Liver (tissue), 9 donors: ENCODE results near the gene TNXB. TPM values are rescaled to one million over a fixed set of nuclear protein-coding genes. Genes with fewer than 3 reads are reported as not detected.

ENCODE experiments used
- DNase-seq: peaks from one replicate; pipeline ENCODE4 v3.0.0-alpha.2; 2017; ENCODE audit warnings: low spot score
- H3K27ac ChIP-seq, 2 donors: one replicate each; pipeline ENCODE4 v1.7.0; 2013; ENCODE audit warnings: inconsistent platforms in 2 of 2, low read length in 2 of 2, control low read depth in 1 of 2, low read depth in 1 of 2, mild to moderate bottlenecking in 1 of 2
- H3K27me3 ChIP-seq, 4 donors: one replicate each; pipeline versions ENCODE4 v1.6.1 to v1.7.0; 2013; ENCODE audit warnings: low read length in 3 of 4, inconsistent platforms in 1 of 4, mild to moderate bottlenecking in 1 of 4, moderate library complexity in 1 of 4; ENCODE audit not compliant: control insufficient read depth in 4 of 4, insufficient read depth in 4 of 4
- H3K36me3 ChIP-seq, 4 donors: one replicate each; pipeline versions ENCODE4 v1.6.1 to v1.7.0; 2013; ENCODE audit warnings: low read length in 3 of 4, mild to moderate bottlenecking in 3 of 4, low read depth in 1 of 4, moderate library complexity in 1 of 4; ENCODE audit not compliant: control insufficient read depth in 4 of 4, insufficient read depth in 3 of 4
- H3K4me1 ChIP-seq, 4 donors: one replicate each; pipeline versions ENCODE4 v1.6.1 to v1.7.0; 2013; ENCODE audit warnings: low read length in 3 of 4, mild to moderate bottlenecking in 3 of 4, moderate library complexity in 1 of 4; ENCODE audit not compliant: control insufficient read depth in 4 of 4, insufficient read depth in 4 of 4
- H3K4me3 ChIP-seq, 3 donors: one replicate each; pipeline versions ENCODE4 v1.6.1 to v1.7.0; 2013; ENCODE audit warnings: low read length in 3 of 3, control low read depth in 1 of 3, low read depth in 1 of 3, mild to moderate bottlenecking in 1 of 3
- H3K9ac ChIP-seq, 2 donors: one replicate each; pipeline ENCODE4 v1.7.0; 2013; ENCODE audit warnings: low read length in 2 of 2, mild to moderate bottlenecking in 2 of 2, moderate library complexity in 2 of 2, control low read depth in 1 of 2, low read depth in 1 of 2
- H3K9me3 ChIP-seq, 4 donors: one replicate each; pipeline versions ENCODE4 v1.6.1 to v1.7.0; 2013; ENCODE audit warnings: low read length in 3 of 4; ENCODE audit not compliant: control insufficient read depth in 4 of 4
- ATF3 ChIP-seq: IDR thresholded peaks from 2 replicates; pipeline ENCODE4 v1.6.1; 2016; ENCODE audit warnings: antibody characterized with exemption
- CTCF ChIP-seq: fragments of 150-350 bp; IDR thresholded peaks from 2 replicates; pipeline ENCODE4 v1.5.1; 2017; ENCODE audit warnings: improper control_type of control experiment, low read depth, low read length; ENCODE audit not compliant: missing input control
- EGR1 ChIP-seq, 2 donors: IDR thresholded peaks; 2 replicates each; pipeline ENCODE4 v1.6.1; 2016 to 2018; ENCODE audit warnings: antibody characterized with exemption in 2 of 2, low read depth in 2 of 2
- FOXA2 ChIP-seq: IDR thresholded peaks from 2 replicates; pipeline ENCODE4 v1.6.1; 2016; ENCODE audit warnings: antibody characterized with exemption
- GABPA ChIP-seq, 2 donors: IDR thresholded peaks in 1 of 2; conservative IDR thresholded peaks in 1 of 2; 2 replicates each; pipeline ENCODE4 v1.6.1; 2016; ENCODE audit warnings: antibody characterized with exemption in 2 of 2, mild to moderate bottlenecking in 1 of 2, moderate library complexity in 1 of 2
- MAX ChIP-seq: IDR thresholded peaks from 2 replicates; pipeline ENCODE4 v1.6.1; 2016; ENCODE audit warnings: antibody characterized with exemption
- RAD21 ChIP-seq, 2 donors: IDR thresholded peaks; 2 replicates each; pipeline ENCODE4 v1.6.1; 2016; ENCODE audit warnings: antibody characterized with exemption in 2 of 2, mild to moderate bottlenecking in 2 of 2
- REST ChIP-seq: IDR thresholded peaks from 2 replicates; pipeline ENCODE4 v1.6.1; 2016; ENCODE audit warnings: antibody characterized with exemption, mild to moderate bottlenecking
- TAF1 ChIP-seq: conservative IDR thresholded peaks from 2 replicates; pipeline ENCODE4 v1.6.1; 2016; ENCODE audit warnings: antibody characterized with exemption, mild to moderate bottlenecking
- YY1 ChIP-seq: IDR thresholded peaks from 2 replicates; pipeline ENCODE4 v1.6.1; 2016; ENCODE audit warnings: antibody characterized with exemption, mild to moderate bottlenecking
- WGBS: extraction: QIAGEN DNeasy Blood & Tissue Kit; methylation state at CpG from one replicate; pipeline ENCODE4 v1.1.7; 2013; 5-methylcytosine and 5-hydroxymethylcytosine counted together
- polyA plus RNA-seq, 2 donors: library from polyadenylated mRNA; stranded (reverse) in 1 of 2; unstranded in 1 of 2; fragments of 200-250 nt in 1 of 2; fragments of >200 nt in 1 of 2; fragmentation: Nextera tagmentation in 1 of 2; extraction: Ambion mirVana in 1 of 2; gene quantifications; one replicate each; pipeline versions ENCODE4 v1.2.1 to v1.2.3, GENCODE V29; 2013 to 2015
- total RNA-seq, 2 donors: library from RNA; depleted of rRNA; stranded (reverse); fragments of >200 nt; gene quantifications; one replicate each; pipeline ENCODE4 v1.2.3, GENCODE V29; 2014
- donor health status: healthy.
- donor health status: healthy.
- donor health status: healthy.
- donor health status: healthy.
- donor health status: healthy.

TNXB gene
- total and polyA plus RNA-seq, 4 donors: 3.0 to 17.1 (median 5.6) TPM

GRCh38 chr6:32082478-32082877, 26.7 kb downstream of the TNXB start:
- Histone ChIP-seq H3K27me3 (peaks cover 0 to 3% (median 0%) of the 10 kb centered on the region in 4 donors), H3K36me3 (no peaks in the 10 kb centered on the region), H3K9me3 (no peaks in the 10 kb centered on the region), H3K9ac (no peak overlapping the region), H3K4me1 (peaks cover 0 to 5% (median 2%) of the 10 kb centered on the region in 4 donors), H3K4me3 (no peak overlapping the region), H3K27ac (no peak overlapping the region)
- WGBS: 58% methylated on average over 6 of the region's 6 CpGs
- no peak for TF ChIP-seq MAX
- DNase-seq: no peak

- no peaks in the 10 kb centered on the region for H3K4me1 ChIP-seq
- no peak overlapping the region for H3K9ac ChIP-seq
- no peak for DNase-seq
- 87% methylated on average over 22 of the region's 22 CpGs for WGBS
- no peaks in the 10 kb centered on the region for H3K36me3 ChIP-seq
- H3K27me3 ChIP-seq: peaks cover 0 to 2% (median 0%) of the 10 kb centered on the region in 4 donors
- no peaks in the 10 kb centered on the region for H3K9me3 ChIP-seq
- H3K4me3 ChIP-seq: no peak overlapping the region
- TF ChIP-seq YY1 (no peak), FOXA2 (no peak)
- H3K27ac ChIP-seq: no peak overlapping the region
Observed at GRCh38 chr6:32081168-32081990, 27.8 kb downstream of the TNXB start.

- H3K9ac ChIP-seq: no peak overlapping the region
- TF ChIP-seq RAD21 (IDR thresholded peaks at IDR 0.05) (no peak), GABPA (IDR thresholded peaks at IDR 0.05 in 1 of 2, conservative IDR thresholded peaks at IDR 0.05 in 1 of 2) (no peak), EGR1 (IDR thresholded peaks at IDR 0.05; ENCODE audit: low read depth in 2 of 2) (no peak), YY1 (no peak), ATF3 (no peak), TAF1 (no peak), CTCF (no peak), REST (no peak)
- H3K36me3 ChIP-seq: no peaks in the 10 kb centered on the region
- no peaks in the 10 kb centered on the region for H3K9me3 ChIP-seq
- no peaks in the 10 kb centered on the region for H3K27me3 ChIP-seq
- no peak overlapping the region for H3K4me3 ChIP-seq
- no peaks in the 10 kb centered on the region for H3K4me1 ChIP-seq
- no peak for DNase-seq
- 90% methylated on average over 7 of the region's 7 CpGs for WGBS
- H3K27ac ChIP-seq: no peak overlapping the region
Observed at GRCh38 chr6:32079566-32080290, 29.4 kb downstream of the TNXB start.
